Kidney (tissue), 14 donors: ENCODE measurements around the gene SMIM35. TPM values are rescaled to one million over a fixed set of nuclear protein-coding genes. Genes with fewer than 3 reads are reported as not detected.

Experiments used
- DNase-seq, 5 donors: peaks; one replicate each; pipeline ENCODE4 v3.0.0-alpha.2; 2013 to 2020
- FAIRE-seq: peaks from 2 replicates; lab custom pipeline; 2012; peaks lifted over from hg19 to GRCh38; lab: Jason Lieb, UNC
- H3K27ac ChIP-seq, 2 donors: one replicate each; pipeline ENCODE4 v1.7.0; 2013; ENCODE audit warnings: low read depth in 2 of 2, low read length in 2 of 2, inconsistent platforms in 1 of 2
- H3K27me3 ChIP-seq: one replicate; pipeline ENCODE4 v1.7.1; 2013; ENCODE audit warnings: low read length, inconsistent platforms; ENCODE audit not compliant: control insufficient read depth, insufficient read depth
- H3K36me3 ChIP-seq, 3 donors: one replicate each; pipeline versions ENCODE4 v1.7.0 to v1.7.1; 2013; ENCODE audit warnings: low read length in 3 of 3, control low read depth in 1 of 3, inconsistent platforms in 1 of 3; ENCODE audit not compliant: insufficient read depth in 3 of 3, control insufficient read depth in 2 of 3
- H3K4me1 ChIP-seq, 3 donors: one replicate each; pipeline versions ENCODE4 v1.7.0 to v1.7.1; 2013; ENCODE audit warnings: low read length in 3 of 3, inconsistent platforms in 1 of 3, low read depth in 1 of 3; ENCODE audit not compliant: control insufficient read depth in 2 of 3, insufficient read depth in 2 of 3
- H3K4me3 ChIP-seq, 3 donors: one replicate each; pipeline versions ENCODE4 v1.7.0 to v1.8.1; 2013; ENCODE audit warnings: low read length in 3 of 3, control low read depth in 1 of 3, inconsistent platforms in 1 of 3
- H3K9ac ChIP-seq, 3 donors: one replicate each; pipeline versions ENCODE4 v1.7.0 to v1.7.1; 2013; ENCODE audit warnings: low read length in 3 of 3, control low read depth in 1 of 3, inconsistent platforms in 1 of 3
- H3K9me3 ChIP-seq, 3 donors: one replicate each; pipeline versions ENCODE4 v1.7.0 to v1.7.1; 2013; ENCODE audit warnings: low read length in 3 of 3, control low read depth in 1 of 3, inconsistent platforms in 1 of 3; ENCODE audit not compliant: control insufficient read depth in 2 of 3, insufficient read depth in 1 of 3
- intact Hi-C: fragments of 100-400 bp; cut with DNase I; formaldehyde crosslinking; loops from one replicate; pipeline ENCODE4 v1.11.1; 2022
- polyA plus RNA-seq: library from polyadenylated mRNA; stranded (reverse); fragments of 350-450 nt; fragmentation: Illumina TruSeq; extraction: RNeasy Lipid Tissue Mini Kit (QIAGEN cat#74804); gene quantifications from one replicate; pipeline ENCODE4 v1.2.3, GENCODE V29; 2014; ENCODE audit warnings: low read depth, low replicate concordance; ENCODE audit not compliant: insufficient read depth
- total RNA-seq: library from RNA; stranded (reverse); fragmentation: NEBNext Ultra II Directional; extraction: Animal tissue kit (Norgen Biotek cat#: 25700); gene quantifications from one replicate; pipeline ENCODE4 v1.2.1, GENCODE V29; 2021
- TF ChIP-seq, protein P1 (sequence below): IDR thresholded peaks from 3 replicates; pipeline ENCODE4 v1.5.1; 2012; ENCODE audit warnings: mild to moderate bottlenecking, moderate library complexity, borderline replicate concordance; ENCODE audit not compliant: insufficient read depth; ENCODE audit errors: extremely low read depth
- donor health status: control.
- donor health status: control.
- donor health status: control.
- donor health status: control.
- donor health status: control.
- donor health status: DM: yes; HTN: yes; CAD: no.
- donor health status: Normal renal cell carcinoma (clear cell type).

The SMIM35 gene
- total and polyA plus RNA-seq, 2 donors from 2014 or later: 0.80 TPM; not detected in 1

DNA sequence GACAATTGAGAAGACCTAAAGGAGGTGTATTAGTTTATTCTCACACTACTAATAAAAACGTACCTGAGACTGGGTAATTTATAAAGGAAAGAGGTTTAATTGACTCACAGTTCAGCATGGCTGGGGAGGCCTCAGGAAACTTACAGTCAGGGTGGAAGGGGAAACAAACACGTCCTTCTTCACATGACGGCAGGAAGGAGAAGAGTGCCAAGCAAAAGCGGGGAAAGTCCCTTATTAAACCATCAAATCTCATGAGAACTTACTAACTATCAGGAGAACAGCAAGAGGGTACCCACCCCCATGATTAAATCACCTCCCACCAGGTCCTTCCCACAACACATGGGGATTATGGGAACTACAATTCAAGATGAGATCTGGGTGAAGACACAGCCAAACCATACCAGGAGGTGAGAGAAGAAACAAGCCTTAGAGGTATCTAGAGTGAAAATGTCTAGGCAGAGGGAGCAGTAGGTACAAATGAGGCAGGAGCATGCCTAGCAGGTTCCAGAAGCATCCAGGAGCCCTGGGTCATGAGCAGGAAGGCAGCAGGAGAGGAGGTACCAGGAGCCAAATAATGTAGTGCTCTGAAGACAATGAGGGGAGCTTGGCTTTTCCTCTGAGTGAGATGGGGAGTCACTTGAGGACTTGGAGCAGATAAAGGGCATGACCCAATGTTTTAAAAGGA lies 69.0 kb downstream of the SMIM35 start:
- H3K27me3 ChIP-seq: no peaks in the 10 kb centered on the region
- FAIRE-seq (no peak), DNase-seq (no peak)
- H3K36me3 ChIP-seq: no peaks in the 10 kb centered on the region
- intact Hi-C loops: no loop called here
- no peak overlapping the region for H3K9ac ChIP-seq
- no peak overlapping the region for H3K27ac ChIP-seq
- no peaks in the 10 kb centered on the region for H3K4me1 ChIP-seq
- no peak overlapping the region for H3K4me3 ChIP-seq
- H3K9me3 ChIP-seq: peaks cover 0 to 3% (median 0%) of the 10 kb centered on the region in 3 donors
- TF ChIP-seq, protein P1, sequence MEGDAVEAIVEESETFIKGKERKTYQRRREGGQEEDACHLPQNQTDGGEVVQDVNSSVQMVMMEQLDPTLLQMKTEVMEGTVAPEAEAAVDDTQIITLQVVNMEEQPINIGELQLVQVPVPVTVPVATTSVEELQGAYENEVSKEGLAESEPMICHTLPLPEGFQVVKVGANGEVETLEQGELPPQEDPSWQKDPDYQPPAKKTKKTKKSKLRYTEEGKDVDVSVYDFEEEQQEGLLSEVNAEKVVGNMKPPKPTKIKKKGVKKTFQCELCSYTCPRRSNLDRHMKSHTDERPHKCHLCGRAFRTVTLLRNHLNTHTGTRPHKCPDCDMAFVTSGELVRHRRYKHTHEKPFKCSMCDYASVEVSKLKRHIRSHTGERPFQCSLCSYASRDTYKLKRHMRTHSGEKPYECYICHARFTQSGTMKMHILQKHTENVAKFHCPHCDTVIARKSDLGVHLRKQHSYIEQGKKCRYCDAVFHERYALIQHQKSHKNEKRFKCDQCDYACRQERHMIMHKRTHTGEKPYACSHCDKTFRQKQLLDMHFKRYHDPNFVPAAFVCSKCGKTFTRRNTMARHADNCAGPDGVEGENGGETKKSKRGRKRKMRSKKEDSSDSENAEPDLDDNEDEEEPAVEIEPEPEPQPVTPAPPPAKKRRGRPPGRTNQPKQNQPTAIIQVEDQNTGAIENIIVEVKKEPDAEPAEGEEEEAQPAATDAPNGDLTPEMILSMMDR: no peak

DNA sequence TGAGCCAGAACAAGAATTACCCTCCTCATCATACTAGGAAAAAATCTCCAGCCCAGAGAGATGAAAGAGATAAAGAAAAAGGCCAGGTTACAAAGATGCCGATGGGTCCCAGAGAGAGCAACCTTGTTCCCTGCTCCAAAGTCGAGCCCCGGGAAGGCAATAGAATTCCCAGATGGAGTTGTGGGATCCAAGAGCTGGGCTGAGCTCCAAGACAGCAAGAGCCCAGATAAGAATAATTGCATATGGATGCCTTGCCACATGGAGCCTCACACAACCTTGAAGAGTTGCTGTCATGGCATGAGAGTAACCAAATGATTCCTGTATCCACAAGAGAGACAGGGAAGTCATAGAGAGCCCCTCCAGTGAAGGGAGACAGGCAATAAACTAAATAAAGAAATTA lies 69.7 kb downstream of the SMIM35 start:
- Histone ChIP-seq H3K4me3 (no peak overlapping the region), H3K4me1 (no peaks in the 10 kb centered on the region), H3K27ac (no peak overlapping the region), H3K27me3 (no peaks in the 10 kb centered on the region), H3K9me3 (peaks cover 0 to 3% (median 0%) of the 10 kb centered on the region in 3 donors), H3K9ac (no peak overlapping the region), H3K36me3 (no peaks in the 10 kb centered on the region)
- intact Hi-C loops: no loop called here
- no peak for FAIRE-seq
- TF ChIP-seq, protein P1: no peak
- DNase-seq: no peak

DNA sequence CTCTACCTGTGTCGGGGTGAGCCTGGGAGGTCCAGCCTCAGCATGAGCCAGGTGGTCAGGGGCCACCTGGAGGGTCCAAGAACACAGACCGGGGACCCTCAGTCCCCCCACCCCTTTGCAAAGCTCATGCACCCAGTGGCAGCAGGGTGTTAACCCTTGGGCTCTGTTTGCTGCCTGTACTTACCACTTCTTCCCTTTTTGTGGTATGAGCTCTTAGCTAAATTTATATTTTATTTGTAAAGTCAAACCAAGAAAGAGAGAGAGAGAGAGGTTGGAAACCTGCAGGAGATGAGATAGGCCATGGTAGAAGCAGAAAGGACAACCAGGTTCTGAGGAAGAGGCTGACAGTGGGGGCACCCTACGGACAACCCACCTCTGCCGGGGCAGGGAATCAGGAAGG lies 70.7 kb downstream of the SMIM35 start:
- no peak overlapping the region for H3K4me3 ChIP-seq
- H3K27ac ChIP-seq: no peak overlapping the region
- TF ChIP-seq, protein P1: no peak
- intact Hi-C loops: no loop called here
- peaks cover 0 to 3% (median 0%) of the 10 kb centered on the region in 3 donors for H3K9me3 ChIP-seq
- H3K4me1 ChIP-seq: no peaks in the 10 kb centered on the region
- H3K9ac ChIP-seq: no peak overlapping the region
- DNase-seq (no peak), FAIRE-seq (no peak)
- H3K27me3 ChIP-seq: no peaks in the 10 kb centered on the region
- H3K36me3 ChIP-seq: no peaks in the 10 kb centered on the region
